ENCODE data around the gene NUDT3.
"Not testable (repeated sequence)": the region's sequence is repeated elsewhere in the genome, so short reads cannot be mapped to it uniquely, and the experiment has no call there.

Gene NUDT3

DNA sequence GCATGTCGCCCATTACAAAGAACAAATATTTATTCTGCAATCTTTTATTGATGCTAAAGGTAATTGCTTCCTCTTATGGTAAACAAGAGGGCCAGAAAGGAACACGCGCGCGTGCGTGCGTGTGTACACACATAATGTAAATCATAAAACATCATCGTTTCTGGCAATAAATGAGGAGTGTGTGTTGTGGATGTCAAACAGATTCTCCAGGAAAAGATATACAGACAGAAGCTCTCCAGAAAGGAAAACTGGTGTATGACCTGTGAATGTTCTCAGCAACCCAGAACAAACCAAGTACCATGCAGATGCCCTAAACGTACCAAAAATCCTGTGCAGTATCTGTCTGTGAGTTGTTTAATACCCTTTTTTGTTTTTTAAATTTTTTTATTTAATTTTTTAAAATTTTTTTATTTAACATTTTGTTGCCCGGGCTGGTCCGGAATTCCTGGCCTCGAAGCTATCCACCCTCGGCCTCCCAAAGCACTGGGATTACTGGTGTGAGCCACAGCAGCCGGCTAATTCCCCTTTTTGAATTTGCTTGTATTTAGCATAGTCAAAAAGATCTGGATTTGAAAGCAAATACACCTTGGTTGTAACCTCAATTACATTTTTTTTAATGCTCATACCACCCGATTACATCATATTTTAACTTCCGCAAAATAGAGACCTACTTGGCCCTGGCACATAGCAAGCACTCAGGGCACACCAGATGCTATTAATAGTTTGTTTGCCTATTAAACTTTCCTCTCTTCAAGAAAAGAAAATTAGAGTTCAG, 909 bp upstream of the NUDT3 start:
- DNase-seq (ENCODE audit: low read depth in 1 of 2, low spot score in 1 of 2) = no peak

DNA sequence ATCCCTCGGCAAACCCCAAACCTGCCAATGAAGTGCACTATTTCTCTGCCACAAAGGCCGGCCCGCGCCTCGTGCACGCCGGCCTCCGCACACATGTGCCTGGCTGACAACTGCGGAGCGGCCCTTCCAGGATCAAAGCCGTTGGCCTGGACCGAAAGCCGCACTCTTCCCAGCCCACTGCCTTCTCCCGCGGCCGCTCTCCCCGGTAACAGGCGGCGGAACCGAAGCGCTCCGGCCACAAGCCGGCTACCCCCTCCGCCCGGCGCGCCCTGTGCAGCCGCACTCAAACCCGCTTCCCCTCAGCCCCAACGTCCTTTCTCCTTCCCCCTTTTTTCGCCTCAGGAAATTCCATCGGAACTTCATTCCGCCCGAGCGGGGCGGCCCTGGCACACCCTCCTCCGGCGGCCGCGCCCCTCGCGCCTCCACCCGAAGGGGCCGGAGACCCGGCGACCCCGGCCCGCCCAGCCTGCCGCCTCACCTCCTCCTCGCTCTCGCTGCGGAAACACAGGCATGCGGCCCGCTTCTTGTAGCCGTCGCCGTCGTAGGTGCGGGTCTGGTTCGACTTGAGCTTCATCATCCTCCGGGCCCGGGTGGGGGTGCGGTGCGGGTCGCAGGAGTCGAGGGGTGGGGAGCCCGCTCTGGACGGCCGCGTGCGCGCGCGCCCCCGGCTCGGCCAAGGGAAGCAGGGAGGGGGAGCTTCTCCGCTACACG, 528 bp downstream of the NUDT3 start:
- DNase-seq (ENCODE audit: low read depth in 1 of 2, low spot score in 1 of 2) = peak; percentile 21 to 40

DNA sequence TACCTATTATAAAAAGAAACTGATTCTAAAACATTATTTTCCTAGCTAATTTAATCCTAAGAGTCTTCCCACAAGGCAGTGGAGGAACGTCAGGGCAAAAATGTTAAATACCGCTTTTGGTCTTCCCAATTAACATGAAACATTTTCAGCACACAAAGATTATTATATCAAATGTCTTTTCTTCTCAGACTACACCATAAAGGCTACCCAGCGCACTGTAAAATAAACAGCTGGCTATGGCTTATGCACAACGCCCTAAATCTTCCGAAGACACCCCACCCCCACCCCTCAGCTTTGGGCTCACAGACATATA, 1.0 kb downstream of the NUDT3 start:
- DNase-seq (ENCODE audit: low read depth in 1 of 2, low spot score in 1 of 2) = no peak

DNA sequence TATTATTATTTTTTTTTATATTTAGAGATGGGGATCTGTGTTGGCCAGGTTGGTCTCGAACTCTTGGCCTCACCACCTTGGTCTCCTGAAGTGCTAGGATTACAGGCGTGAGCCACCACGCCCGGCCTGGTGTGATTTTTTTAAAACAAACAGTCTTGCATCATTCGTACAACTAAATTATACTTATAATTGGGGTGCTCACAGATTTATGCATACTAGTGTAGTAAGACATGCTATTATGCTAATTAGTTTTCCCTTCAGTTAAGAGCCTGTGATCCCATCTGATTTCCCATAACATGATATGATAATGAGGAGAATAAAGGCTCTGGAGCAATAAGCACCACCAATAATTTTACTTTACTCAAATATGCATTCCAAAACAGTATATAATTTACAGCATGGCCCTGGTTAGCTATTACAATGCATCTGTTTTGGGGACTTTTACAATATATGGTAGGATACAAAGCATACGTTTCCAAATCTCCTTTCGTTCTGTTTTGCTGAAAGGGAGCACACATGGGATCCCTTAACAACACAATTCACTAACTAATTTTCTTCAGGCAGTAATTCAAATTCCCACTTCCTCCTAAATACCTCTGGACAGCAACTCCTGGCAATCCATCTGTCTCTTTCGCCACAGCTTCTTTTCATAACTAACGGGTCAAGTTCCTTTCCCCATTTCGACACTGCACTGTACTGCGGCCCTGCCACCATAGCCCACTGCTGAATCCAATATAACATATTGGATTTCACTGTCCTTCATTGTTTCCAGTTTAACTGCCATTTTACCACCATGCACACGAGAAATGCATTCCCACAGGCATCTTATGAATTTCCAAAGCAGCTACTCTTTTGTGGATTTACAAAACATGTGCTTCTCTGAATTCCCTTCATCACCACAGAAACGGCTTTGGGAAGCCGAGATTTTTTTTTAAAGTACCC, 1.7 kb downstream of the NUDT3 start:
- DNase-seq (ENCODE audit: low read depth in 1 of 2, low spot score in 1 of 2) = no peak

DNA sequence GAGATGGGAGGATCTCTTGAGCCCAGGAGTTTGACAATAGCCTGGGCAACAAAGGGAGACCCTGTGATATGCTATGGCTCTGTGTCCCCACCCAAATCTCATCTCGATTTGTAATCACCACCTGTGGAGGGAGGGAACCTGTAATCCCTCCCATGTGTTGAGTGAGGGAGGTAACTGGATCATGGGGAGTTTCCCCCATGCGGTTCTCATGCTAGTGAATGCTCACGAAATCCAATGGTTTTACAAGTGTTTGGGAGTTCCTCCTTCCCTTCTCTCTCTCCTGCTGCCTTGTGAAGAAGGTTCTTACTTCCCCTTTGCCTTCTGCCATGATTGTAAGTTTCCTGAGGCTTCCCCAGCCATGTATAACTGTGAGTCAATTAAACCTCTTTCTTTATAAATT, 3.4 kb downstream of the NUDT3 start:
- DNase-seq (ENCODE audit: low read depth in 1 of 2, low spot score in 1 of 2) = no peak

DNA sequence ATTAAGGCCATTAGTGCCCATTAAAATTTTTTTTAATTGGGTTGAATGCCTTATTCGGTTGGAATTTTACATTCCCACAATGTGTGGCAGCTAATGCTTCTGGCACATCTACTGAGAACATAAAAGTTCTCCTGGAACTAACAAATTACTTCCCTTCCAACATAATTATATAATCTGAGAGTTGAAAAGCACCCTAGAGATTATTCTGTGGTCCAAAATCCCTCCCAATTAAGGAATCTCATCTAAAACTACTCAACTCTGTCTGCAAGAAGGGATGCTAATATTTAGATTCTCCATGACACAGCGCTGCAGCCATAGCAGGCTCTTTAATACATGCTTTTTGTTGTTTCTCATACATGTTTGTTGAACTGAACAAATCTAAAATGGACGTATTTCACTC, 4.0 kb downstream of the NUDT3 start:
- DNase-seq (ENCODE audit: low read depth in 1 of 2, low spot score in 1 of 2) = no peak

DNA sequence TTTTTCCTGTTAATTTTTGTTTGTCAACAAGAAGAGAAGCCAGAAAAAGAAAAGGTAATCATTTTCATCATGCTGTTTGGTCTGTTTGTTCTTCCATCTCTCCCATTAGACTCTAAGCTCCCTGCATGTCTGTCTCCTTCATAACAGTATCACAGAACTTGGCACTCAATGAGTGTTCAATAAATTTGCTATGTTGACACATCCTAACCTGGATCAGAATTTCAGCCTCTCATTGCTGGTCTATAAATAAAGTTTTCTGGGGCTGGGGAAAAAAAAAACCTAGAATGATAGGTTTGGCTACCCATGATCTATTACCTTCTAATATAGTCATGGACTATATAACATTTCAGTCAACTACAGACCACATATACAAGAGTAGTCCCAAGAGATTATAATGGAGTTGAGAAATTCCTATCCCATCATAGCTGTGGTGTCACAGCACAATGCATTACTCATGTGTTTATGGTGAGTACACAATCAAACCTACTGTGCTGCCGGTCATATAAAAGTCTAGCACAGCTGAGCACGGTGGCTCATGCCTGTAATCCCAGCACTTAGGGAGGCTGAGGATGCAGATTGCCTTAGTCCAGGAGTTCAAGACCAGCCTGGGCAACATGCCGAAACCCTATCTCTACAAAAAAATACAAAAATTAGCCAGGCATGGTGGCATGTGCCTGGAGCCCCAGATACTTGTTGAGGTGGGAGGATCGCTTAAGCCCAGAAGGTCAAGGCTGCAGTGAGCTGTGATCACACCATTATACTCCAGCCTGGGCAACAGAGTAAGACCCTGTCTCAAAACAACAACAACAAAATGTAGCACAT, 5.9 kb downstream of the NUDT3 start:
- no peak for DNase-seq (ENCODE audit: low read depth in 1 of 2, low spot score in 1 of 2)

DNA sequence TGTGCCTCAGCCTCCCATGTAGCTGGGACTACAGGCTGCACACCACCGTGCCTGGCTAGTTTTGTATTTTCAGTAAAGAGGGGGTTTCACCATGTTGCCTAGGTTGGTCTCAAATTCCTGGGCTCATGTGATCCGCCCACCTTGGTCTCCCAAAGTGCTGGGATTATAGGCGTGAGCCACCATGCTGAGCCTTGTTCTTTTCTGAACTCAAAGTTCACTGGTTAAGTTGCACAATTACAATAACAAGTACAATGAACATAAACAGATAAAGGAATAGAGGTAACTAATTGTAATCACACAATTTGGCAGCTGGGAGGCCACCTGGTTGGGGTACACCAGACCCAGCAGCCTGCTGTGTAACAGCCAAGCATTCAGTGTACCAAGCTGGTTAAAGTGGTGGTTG, 6.7 kb downstream of the NUDT3 start:
- no peak for DNase-seq (ENCODE audit: low read depth in 1 of 2, low spot score in 1 of 2)

DNA sequence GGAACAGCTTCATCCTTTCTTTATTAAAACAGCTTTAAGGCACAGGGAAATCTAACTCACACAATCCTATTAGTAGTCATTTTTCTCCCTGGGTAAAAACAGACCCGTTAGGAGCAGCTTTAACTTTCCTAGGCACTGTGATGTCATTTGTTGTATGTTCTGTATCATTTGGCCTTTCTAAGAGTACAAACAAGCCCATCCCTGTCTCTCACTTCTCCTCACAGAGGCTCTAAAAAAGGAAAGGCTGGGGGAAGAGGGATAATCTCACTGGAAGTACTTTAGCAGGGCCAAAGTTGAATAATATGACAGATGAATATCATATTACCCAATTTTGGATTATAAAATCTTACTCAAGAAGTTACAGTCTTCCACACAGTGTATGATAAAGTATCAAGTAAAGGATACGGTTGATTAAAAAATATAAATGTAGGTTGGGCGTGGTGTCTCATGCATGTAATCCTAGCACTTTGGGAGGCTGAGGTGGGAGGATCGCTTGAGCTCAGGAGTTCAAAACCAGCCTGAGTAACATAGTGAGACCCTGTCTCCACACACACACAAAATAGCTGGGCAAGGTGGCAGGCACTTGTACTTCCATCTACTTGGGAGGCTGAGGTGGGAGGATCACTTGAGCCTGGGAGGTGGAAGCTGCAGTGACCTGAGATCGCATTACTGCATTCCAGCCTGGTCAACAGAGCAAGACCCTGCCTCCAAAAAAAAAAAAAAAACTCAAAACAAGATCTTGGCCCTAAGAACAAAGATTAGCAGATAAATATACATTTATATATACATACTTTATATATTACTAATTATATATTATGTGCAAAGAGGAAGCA, 7.9 kb downstream of the NUDT3 start:
- no peak for DNase-seq (ENCODE audit: low read depth in 1 of 2, low spot score in 1 of 2)

DNA sequence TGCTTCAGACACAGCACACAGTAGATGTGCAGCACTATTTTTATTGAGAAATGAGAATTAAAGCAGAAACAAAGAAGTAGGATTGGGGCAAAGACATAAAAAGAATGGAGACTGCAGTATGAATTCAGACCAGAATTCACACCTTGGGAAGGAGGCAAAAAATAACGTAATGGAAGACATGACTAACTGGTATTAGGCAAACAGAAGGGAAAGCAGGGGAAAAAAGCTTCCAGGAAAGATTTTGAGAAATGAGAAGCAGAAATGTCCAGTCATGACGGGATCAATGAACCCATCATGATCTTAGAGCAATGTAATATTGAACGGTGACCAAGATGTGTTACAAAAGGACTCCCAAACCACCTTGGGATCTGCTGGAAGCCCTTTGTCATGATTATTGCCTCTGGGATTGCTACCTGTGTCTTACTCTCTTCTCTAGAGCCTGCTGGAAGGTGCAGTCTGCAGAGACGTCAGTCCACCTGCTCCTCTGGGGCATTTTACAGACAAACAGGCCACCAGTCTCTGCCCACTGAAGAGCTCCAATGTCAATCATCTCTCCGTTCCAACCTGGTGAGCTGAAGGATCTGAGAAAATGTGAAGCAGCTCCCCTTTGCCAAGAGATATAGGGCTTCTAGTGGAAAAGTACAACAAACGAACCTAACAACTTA, 8.7 kb downstream of the NUDT3 start:
- DNase-seq (ENCODE audit: low read depth in 1 of 2, low spot score in 1 of 2) = no peak

DNA sequence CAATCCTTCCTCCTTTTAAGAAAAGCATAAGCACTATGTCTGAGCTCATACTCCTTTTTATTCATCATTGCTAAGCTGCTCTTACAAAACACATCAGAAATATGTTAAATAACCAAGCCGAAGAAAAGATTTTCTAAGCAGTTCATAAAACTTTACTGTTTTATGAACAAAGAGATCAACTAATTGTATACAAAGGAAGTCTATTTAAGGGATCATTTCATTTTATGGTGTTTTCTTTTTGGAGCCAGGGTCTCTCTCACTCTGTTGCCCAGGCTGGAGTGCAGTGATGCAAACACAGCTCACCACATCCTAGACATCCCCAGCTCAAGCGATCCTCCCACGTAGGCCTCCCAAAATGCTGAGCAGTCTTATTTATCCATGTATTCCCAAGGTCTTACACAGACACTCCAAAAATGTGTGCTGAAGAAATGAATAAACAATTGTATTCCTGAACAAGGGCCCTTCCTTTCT, 9.3 kb downstream of the NUDT3 start:
- no peak for DNase-seq (ENCODE audit: low read depth in 1 of 2, low spot score in 1 of 2)

DNA sequence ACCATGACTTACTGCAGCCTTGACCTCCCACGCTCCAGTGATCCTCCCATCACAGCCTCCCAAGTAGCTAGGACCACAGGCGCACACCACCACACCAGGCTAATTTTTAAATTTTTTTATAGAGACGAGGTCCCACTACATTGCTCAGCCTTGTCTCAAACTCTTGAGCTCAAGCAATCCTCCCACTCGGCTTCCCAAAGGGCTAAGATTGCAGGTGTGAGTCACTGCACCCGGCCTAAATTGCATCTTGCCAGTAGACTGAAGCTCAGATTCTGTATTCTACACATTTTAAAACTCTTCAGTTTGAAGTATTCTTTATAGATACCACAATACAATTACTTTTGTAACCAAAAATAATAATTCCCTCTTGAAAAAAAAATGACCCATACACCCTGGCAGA, 11.4 kb downstream of the NUDT3 start:
- no peak for DNase-seq (ENCODE audit: low read depth in 1 of 2, low spot score in 1 of 2)

DNA sequence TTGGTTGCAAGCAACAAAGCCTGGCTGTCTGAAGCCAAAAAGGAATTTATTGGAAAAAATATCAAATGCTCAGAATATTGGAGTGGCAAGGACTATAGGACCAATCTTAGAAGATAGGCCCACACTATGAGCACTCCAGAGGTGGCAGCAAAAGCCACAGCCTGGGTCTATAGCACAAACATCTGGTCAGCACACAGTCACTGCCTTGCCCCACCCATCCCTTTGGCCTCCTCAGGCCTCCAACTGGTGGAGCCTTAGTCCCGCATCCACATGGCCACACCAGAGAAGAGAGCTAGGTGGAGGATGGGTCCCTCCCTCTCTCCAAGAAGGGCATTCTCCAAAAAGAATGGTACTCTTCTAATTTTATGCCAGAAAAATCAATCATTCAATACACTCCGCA, 14.0 kb downstream of the NUDT3 start:
- DNase-seq (ENCODE audit: low read depth in 1 of 2, low spot score in 1 of 2) = no peak

DNA sequence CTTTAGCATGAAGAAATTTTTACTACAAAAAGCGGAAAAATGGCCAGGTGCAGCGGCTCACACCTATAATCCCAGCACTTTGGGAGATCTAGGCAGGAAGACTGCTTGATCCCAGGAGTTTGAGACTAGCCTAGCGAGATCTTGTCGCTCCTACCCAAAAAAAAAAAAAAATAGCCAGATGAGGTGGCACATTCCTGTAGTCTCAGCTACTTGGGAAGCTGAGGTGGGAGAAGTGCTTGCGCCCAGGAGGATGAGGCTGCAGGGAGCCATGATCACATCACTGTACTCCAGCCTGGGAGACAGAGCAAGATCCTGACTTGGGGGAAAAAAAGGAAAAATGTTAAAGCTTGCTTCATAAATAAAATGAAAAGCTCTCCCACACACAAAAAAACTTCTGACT, 14.5 kb downstream of the NUDT3 start:
- DNase-seq (ENCODE audit: low read depth in 1 of 2, low spot score in 1 of 2) = no peak

DNA sequence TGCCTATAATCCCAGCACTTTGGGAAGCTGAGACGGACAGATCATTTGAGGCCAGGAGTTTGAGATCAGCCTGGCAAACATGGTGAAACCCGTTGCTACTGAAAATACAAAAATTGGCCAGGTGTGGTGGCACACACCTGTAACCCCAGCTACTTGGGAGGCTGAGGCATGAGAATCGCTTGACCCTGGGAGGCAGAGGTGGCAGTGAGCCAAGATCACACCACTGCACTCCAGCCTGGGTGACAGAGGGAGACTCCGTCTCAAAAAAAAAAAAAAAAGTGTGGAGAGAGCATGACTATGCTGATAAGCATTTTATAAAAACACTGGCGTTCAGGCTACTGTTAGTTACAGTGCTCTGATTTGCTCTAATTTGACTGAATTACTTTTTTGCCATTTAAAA, 14.9 kb downstream of the NUDT3 start:
- not testable (repeated sequence) for DNase-seq (ENCODE audit: low read depth in 1 of 2, low spot score in 1 of 2)

DNA sequence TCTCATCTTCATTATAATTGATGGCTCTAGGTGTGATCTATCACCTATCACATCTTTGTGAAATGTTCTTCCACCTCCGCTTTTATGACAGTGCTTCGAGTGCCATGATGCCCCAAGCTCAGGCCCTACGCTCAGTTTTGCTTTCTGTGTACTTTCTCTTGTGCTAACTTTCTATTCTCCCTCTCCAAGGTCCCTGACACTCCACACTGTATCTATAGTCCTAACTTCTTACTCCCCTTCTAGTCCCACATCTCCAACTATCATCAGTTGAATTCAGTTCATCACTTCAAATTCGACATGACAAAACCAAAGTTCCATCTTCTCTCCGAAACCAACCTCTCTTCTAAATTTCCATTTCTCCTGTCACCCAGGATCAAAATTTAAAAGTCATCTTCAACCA, 16.6 kb downstream of the NUDT3 start:
- DNase-seq (ENCODE audit: low read depth in 1 of 2, low spot score in 1 of 2) = no peak

DNA sequence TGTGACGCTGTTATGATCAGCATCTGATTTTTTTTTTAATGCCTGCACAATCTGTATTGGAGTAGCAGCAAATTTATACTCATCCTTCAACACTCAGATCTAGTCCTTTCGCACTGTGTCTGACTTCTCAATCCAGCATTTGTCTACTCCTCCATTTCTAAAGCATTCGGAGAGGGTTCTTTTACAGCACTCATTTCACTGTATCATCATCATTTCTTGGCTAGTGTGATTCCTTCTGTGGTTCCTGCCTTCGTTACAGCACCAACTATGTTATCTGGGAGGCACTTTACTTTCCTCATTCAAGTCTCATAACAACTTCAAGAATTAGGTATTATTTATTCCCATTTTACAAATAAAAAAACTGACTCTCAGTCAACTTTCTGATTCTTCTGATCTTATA, 18.0 kb downstream of the NUDT3 start:
- DNase-seq (ENCODE audit: low read depth in 1 of 2, low spot score in 1 of 2) = no peak

DNA sequence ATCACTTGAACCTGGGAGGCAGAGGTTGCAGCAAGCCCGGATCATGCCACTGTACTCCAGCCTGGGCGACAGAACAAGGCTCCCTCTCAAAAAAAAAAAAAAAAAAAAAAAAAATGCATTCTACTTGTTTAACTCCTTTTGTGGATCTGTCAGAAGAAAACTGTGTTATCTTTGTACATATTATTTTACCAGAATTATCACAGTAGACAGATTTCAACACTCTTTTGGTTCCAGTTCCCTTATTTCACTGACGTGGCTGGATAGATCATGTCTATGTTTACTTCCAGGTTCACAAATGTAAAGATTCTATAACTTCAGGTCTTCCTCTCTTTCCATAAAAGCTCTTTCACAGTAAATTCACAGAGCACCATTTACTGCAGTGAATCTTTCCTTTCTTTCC, 18.4 kb downstream of the NUDT3 start:
- DNase-seq (ENCODE audit: low read depth in 1 of 2, low spot score in 1 of 2) = no peak

DNA sequence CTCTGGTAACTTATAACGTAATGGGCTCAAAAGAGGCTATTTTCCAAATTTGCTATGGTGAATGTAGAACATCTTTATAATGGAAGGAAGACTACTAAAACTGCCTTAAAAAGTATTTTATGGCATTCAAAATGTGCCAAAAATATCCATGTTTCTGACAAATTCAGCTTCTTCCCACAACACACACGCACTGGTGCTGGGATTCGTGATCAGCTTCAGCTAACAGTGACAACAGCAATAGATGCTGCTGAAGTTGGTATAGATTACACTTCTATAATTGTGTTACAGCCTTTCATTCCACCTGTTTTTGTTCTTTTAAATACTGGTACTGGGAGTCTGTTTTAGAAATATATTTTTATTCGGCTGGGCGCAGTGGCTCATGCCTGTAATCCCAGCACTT, 19.0 kb downstream of the NUDT3 start:
- no peak for DNase-seq (ENCODE audit: low read depth in 1 of 2, low spot score in 1 of 2)

DNA sequence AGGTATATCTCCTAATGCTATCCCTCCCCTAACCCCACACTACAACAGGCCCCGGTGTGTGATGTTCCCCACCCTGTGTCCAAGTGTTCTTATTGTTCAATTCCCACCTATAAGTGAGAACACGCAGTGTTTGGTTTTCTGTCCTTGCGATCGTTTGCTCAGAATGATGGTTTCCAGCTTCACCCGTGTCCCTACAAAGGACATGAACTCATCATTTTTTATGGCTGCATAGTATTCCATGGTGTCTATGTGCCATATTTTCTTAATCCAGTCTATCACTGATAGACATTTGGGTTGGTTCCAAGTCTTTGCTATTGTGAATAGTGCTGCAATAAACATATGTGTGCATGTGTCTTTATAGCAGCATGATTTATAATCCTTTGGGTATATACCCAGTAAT, 20.6 kb downstream of the NUDT3 start:
- not testable (repeated sequence) for DNase-seq (ENCODE audit: low read depth in 1 of 2, low spot score in 1 of 2)
